WTC11 (cell line): Measurements from ENCODE around the gene RGS19. TPM values are rescaled to one million over a fixed set of nuclear protein-coding genes. Genes with fewer than 3 reads are reported as not detected.

Source experiments
- ATAC-seq: fragments of 200-7000 bp; cut with Tn5 transposase; 2 replicates; pipeline ENCODE4 v1.10.0; 2021; ENCODE audit warnings: mild to moderate bottlenecking, moderate library complexity
- CTCF ChIA-PET: fragments of 300-600 bp; sonication (Branson Sonifier 250); formaldehyde crosslinking; loops from one replicate; lab custom pipeline; 2021; ENCODE audit warnings: antibody characterized with exemption; lab: Charles Lee
- POLR2A ChIA-PET: fragments of 350-600 bp; sonication (Branson Sonifier 250); formaldehyde crosslinking; loops from one replicate; lab custom pipeline; 2021; ENCODE audit warnings: antibody characterized with exemption; lab: Charles Lee
- DNase-seq: peaks from one replicate; pipeline ENCODE4 v3.0.0; 2021; ENCODE audit warnings: low spot score
- H3K27ac Mint-ChIP-seq: 2 replicates; pipeline ENCODE4 v1.8.0; 2021; ENCODE audit warnings: mixed read lengths
- H3K27me3 Mint-ChIP-seq: 2 replicates; pipeline ENCODE4 v1.8.0; 2021; ENCODE audit warnings: low read depth, mild to moderate bottlenecking, moderate library complexity, mixed read lengths
- H3K36me3 Mint-ChIP-seq: 2 replicates; pipeline ENCODE4 v1.8.0; 2021; ENCODE audit warnings: mixed read lengths
- H3K4me1 Mint-ChIP-seq: 2 replicates; pipeline ENCODE4 v1.8.0; 2022; ENCODE audit warnings: mixed read lengths
- H3K4me3 Mint-ChIP-seq: 2 replicates; pipeline ENCODE4 v1.8.0; 2021; ENCODE audit warnings: mild to moderate bottlenecking, moderate library complexity, mixed read lengths
- H3K9me3 Mint-ChIP-seq: 2 replicates; pipeline ENCODE4 v1.8.0; 2021; ENCODE audit warnings: mixed read lengths
- GRHL2 ChIP-seq: fragments of 250-450 bp; sonication (Bioruptor Pico); IDR thresholded peaks from 2 replicates; pipeline ENCODE4 v1.8.0; 2022; ENCODE audit warnings: mild to moderate bottlenecking, moderate library complexity; ENCODE audit not compliant: insufficient replicate concordance, severe bottlenecking
- ZNF121 ChIP-seq: sonication (generic); formaldehyde crosslinking; IDR thresholded peaks from 2 replicates; pipeline ENCODE4 v1.8.0; 2023; ENCODE audit warnings: missing genetic modification reagents
- total RNA-seq: library from RNA; stranded (reverse); gene quantifications from 3 replicates; pipeline ENCODE4 v1.2.3, GENCODE V29; 2021
- TF ChIP-seq, protein P1 (sequence below): fragments of 200-600 bp; IDR thresholded peaks from 2 replicates; pipeline ENCODE4 v1.8.0; 2022; ENCODE audit warnings: antibody characterized with exemption
- TF ChIP-seq, protein P2 (sequence below): sonication (generic); formaldehyde crosslinking; IDR thresholded peaks from 2 replicates; pipeline ENCODE4 v1.8.0; 2022; ENCODE audit warnings: missing genetic modification reagents
- TF ChIP-seq, protein P3 (sequence below): fragments of 250-450 bp; sonication (Bioruptor Pico); IDR thresholded peaks from 2 replicates; pipeline ENCODE4 v1.9.0; 2021; ENCODE audit warnings: mild to moderate bottlenecking
- TF ChIP-seq, protein P4 (sequence below): sonication (generic); formaldehyde crosslinking; IDR thresholded peaks from 2 replicates; pipeline ENCODE4 v1.8.1; 2023; ENCODE audit warnings: mild to moderate bottlenecking, moderate library complexity, missing genetic modification reagents
- TF ChIP-seq, protein P5 (sequence below): sonication (generic); formaldehyde crosslinking; IDR thresholded peaks from 2 replicates; pipeline ENCODE4 v1.8.1; 2022; ENCODE audit warnings: low read depth, mild to moderate bottlenecking, moderate library complexity, missing genetic modification reagents, borderline replicate concordance
- TF ChIP-seq, protein P6 (sequence below): fragments of 250-450 bp; sonication (Bioruptor Pico); conservative IDR thresholded peaks from 2 replicates; pipeline ENCODE4 v1.9.0; 2021; ENCODE audit warnings: mild to moderate bottlenecking

The RGS19 gene
- total RNA-seq, 1 experiment from 2014 or later = 13.8 TPM

DNA sequence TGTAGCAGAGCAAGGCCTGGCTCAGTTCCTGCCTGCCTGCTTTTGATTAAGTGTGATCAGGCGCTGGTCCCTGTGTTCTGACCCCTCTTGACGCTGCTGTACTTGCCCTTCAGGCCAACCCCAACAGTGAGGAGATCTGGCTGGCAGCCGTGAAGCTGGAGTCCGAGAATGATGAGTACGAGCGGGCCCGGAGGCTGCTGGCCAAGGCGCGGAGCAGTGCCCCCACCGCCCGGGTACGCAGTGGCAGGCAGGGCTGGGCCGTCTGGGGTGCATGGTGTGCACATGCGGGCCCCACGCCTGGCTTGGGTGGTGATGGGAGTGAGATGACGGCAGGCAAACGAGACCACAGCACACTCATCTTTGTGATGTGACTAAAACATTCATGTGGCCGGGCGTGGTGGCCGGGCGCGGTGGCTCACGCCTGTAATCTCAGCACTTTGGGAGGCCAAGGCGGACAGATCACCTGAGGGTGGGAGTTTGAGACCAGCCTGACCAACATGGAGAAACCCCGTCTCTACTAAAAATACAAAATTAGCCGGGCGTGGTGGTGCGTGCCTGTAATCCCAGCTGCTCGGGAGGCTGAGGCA, 53.4 kb downstream of the RGS19 start (continued):
- TF ChIP-seq, protein P1, sequence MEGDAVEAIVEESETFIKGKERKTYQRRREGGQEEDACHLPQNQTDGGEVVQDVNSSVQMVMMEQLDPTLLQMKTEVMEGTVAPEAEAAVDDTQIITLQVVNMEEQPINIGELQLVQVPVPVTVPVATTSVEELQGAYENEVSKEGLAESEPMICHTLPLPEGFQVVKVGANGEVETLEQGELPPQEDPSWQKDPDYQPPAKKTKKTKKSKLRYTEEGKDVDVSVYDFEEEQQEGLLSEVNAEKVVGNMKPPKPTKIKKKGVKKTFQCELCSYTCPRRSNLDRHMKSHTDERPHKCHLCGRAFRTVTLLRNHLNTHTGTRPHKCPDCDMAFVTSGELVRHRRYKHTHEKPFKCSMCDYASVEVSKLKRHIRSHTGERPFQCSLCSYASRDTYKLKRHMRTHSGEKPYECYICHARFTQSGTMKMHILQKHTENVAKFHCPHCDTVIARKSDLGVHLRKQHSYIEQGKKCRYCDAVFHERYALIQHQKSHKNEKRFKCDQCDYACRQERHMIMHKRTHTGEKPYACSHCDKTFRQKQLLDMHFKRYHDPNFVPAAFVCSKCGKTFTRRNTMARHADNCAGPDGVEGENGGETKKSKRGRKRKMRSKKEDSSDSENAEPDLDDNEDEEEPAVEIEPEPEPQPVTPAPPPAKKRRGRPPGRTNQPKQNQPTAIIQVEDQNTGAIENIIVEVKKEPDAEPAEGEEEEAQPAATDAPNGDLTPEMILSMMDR = no peak
- no peak for TF ChIP-seq ZNF121
- TF ChIP-seq, protein P2, sequence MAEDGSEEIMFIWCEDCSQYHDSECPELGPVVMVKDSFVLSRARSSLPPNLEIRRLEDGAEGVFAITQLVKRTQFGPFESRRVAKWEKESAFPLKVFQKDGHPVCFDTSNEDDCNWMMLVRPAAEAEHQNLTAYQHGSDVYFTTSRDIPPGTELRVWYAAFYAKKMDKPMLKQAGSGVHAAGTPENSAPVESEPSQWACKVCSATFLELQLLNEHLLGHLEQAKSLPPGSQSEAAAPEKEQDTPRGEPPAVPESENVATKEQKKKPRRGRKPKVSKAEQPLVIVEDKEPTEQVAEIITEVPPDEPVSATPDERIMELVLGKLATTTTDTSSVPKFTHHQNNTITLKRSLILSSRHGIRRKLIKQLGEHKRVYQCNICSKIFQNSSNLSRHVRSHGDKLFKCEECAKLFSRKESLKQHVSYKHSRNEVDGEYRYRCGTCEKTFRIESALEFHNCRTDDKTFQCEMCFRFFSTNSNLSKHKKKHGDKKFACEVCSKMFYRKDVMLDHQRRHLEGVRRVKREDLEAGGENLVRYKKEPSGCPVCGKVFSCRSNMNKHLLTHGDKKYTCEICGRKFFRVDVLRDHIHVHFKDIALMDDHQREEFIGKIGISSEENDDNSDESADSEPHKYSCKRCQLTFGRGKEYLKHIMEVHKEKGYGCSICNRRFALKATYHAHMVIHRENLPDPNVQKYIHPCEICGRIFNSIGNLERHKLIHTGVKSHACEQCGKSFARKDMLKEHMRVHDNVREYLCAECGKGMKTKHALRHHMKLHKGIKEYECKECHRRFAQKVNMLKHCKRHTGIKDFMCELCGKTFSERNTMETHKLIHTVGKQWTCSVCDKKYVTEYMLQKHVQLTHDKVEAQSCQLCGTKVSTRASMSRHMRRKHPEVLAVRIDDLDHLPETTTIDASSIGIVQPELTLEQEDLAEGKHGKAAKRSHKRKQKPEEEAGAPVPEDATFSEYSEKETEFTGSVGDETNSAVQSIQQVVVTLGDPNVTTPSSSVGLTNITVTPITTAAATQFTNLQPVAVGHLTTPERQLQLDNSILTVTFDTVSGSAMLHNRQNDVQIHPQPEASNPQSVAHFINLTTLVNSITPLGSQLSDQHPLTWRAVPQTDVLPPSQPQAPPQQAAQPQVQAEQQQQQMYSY (CRISPR knock-in tag) = no peak
- TF ChIP-seq, protein P3, sequence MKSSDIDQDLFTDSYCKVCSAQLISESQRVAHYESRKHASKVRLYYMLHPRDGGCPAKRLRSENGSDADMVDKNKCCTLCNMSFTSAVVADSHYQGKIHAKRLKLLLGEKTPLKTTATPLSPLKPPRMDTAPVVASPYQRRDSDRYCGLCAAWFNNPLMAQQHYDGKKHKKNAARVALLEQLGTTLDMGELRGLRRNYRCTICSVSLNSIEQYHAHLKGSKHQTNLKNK = no peak
- TF ChIP-seq, protein P4, sequence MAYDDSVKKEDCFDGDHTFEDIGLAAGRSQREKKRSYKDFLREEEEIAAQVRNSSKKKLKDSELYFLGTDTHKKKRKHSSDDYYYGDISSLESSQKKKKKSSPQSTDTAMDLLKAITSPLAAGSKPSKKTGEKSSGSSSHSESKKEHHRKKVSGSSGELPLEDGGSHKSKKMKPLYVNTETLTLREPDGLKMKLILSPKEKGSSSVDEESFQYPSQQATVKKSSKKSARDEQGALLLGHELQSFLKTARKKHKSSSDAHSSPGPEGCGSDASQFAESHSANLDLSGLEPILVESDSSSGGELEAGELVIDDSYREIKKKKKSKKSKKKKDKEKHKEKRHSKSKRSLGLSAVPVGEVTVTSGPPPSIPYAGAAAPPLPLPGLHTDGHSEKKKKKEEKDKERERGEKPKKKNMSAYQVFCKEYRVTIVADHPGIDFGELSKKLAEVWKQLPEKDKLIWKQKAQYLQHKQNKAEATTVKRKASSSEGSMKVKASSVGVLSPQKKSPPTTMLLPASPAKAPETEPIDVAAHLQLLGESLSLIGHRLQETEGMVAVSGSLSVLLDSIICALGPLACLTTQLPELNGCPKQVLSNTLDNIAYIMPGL = no peak

DNA sequence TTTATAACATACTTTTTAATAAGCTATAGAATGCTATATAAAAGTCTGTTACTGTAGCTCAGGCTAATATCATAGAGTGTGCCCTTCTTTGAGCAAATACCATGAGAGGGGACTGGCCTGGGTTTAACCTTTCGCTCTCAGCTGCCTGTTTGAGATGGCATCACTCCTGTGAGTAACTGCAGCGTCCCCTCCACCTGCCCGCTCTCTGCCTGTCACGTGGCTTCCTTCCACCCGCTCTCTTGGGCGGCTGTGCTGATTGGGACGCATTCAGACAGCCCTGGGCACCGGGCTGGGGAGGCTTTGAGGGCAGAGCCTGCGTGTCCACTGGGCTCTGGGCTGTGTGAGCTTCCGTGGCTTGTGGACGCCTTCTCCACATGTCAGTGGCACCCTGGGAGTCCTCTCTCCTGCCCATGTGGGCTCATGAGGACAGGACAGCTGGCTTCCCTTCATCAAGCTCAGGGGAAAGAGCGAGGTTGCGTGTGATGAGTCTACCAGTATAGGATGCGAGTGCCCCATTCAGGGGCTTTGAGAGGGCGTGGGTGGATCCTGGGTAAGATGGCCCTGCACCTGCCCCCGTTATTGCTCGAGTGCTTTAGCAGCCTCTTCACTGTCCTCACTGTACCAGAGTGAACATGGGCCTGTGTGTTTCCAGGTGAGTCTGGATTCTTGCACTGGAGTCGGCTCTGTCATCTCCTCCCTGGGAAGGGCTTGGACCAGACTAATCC, 54.1 kb downstream of the RGS19 start:
- H3K4me1 Mint-ChIP-seq = no peaks in the 10 kb centered on the region
- H3K27ac Mint-ChIP-seq = no peak overlapping the region
- H3K4me3 Mint-ChIP-seq = no peak overlapping the region
- ChIA-PET CTCF (interaction anchor here (0.5 kb wide), 1 partner anchor 76 kb away, joined by 3 read pairs; no protein-coding TSS in a partner anchor), POLR2A (no interaction called here)
- H3K27me3 Mint-ChIP-seq = no peaks in the 10 kb centered on the region
- H3K9me3 Mint-ChIP-seq = no peaks in the 10 kb centered on the region
- DNase-seq (no peak), ATAC-seq (no peak)
- TF ChIP-seq, protein P5, sequence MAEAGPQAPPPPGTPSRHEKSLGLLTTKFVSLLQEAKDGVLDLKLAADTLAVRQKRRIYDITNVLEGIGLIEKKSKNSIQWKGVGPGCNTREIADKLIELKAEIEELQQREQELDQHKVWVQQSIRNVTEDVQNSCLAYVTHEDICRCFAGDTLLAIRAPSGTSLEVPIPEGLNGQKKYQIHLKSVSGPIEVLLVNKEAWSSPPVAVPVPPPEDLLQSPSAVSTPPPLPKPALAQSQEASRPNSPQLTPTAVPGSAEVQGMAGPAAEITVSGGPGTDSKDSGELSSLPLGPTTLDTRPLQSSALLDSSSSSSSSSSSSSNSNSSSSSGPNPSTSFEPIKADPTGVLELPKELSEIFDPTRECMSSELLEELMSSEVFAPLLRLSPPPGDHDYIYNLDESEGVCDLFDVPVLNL (CRISPR knock-in tag) = no peak
- TF ChIP-seq GRHL2 (CRISPR knock-in tag) = no peak
- TF ChIP-seq, protein P6, sequence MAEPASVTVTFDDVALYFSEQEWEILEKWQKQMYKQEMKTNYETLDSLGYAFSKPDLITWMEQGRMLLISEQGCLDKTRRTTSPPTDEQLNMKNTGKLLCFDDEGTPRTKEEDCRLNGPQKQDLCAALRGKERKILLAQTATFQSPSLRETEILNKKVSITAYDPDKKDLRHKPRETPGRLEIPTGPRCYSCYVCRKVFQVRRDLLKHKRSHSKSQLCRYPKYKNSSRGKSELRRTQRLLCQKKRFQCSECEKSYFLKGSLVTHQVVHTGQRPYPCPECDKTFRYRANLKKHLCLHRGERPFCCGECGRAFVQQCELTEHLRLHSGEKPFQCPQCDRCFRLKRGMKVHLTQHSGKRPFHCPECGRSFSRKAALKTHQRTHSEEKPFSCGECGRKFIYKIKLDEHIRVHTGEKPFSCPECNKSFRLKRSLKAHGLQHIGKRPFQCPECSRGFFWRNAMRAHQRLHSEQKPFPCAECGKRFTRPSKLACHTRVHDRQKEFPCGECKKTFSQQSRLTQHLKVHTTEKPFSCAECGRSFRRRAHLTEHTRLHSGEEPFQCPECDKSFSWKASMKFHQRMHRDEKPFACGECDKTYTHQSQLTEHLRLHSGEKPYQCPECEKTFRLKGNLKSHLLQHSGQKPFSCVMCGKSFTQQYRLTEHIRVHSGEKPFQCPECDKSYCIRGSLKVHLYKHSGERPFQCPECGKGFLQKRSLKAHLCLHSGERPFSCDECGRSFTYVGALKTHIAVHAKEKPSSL (CRISPR knock-in tag) = no peak
- peaks cover 62% of the 10 kb centered on the region for H3K36me3 Mint-ChIP-seq
